ENCODE results near the gene ZNF544.

Gene ZNF544

DNA sequence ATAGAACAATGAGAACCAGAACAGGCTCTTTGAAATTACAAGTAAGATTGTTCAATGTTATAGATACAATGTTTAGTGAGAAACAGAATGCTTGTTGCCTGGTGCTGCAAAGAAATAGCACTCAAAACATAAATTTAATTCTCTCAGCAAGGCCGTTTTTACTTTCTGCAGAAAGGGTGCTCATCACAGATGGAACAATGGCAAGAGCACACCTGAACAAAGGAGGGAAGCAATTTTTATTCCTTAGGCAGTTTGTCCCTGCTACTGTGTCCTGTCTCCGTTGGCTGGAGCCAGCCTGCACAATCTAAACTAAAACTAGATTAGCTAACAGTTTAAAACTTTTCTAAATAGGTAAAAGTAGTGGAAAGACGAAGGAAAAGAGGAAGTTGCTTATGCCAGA, 39.6 kb downstream of the ZNF544 start:
- H3K4me3 ChIP-seq (ENCODE audit: low read depth, low read length, poor library complexity, severe bottlenecking): no peak overlapping the region
- no peaks in the 10 kb centered on the region for H3K9me2 ChIP-seq (ENCODE audit: low read depth, low read length)
- H3K9me3 ChIP-seq (ENCODE audit: low read length): peaks cover 16% of the 10 kb centered on the region
- no peak overlapping the region for H3K9ac ChIP-seq (ENCODE audit: low read length)
- H2AFZ ChIP-seq (ENCODE audit: low read length): no peak overlapping the region
- H3K36me3 ChIP-seq (ENCODE audit: insufficient read depth, low read length): peaks cover 35% of the 10 kb centered on the region
- H3F3A ChIP-seq (ENCODE audit: insufficient read depth, low read length): no peaks in the 10 kb centered on the region
- H4K20me1 ChIP-seq (ENCODE audit: insufficient read depth, low read length): no peaks in the 10 kb centered on the region
- H3K79me2 ChIP-seq (ENCODE audit: insufficient read depth, low read length): no peaks in the 10 kb centered on the region
- H3K27ac ChIP-seq (ENCODE audit: low read depth, low read length, poor library complexity, severe bottlenecking): no peak overlapping the region
- no peaks in the 10 kb centered on the region for H3K4me1 ChIP-seq (ENCODE audit: insufficient read depth, low read length, severe bottlenecking)
- H3K27me3 ChIP-seq (ENCODE audit: insufficient read depth, low read length): no peaks in the 10 kb centered on the region
- H3K4me2 ChIP-seq (ENCODE audit: low read length): no peak overlapping the region
- TF ChIP-seq, protein P1, sequence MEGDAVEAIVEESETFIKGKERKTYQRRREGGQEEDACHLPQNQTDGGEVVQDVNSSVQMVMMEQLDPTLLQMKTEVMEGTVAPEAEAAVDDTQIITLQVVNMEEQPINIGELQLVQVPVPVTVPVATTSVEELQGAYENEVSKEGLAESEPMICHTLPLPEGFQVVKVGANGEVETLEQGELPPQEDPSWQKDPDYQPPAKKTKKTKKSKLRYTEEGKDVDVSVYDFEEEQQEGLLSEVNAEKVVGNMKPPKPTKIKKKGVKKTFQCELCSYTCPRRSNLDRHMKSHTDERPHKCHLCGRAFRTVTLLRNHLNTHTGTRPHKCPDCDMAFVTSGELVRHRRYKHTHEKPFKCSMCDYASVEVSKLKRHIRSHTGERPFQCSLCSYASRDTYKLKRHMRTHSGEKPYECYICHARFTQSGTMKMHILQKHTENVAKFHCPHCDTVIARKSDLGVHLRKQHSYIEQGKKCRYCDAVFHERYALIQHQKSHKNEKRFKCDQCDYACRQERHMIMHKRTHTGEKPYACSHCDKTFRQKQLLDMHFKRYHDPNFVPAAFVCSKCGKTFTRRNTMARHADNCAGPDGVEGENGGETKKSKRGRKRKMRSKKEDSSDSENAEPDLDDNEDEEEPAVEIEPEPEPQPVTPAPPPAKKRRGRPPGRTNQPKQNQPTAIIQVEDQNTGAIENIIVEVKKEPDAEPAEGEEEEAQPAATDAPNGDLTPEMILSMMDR (IDR thresholded peaks at IDR 0.05; ENCODE audit: low read length): no peak
- no peak for TF ChIP-seq EZH2 (IDR thresholded peaks at IDR 0.05; ENCODE audit: borderline replicate concordance, low read length)

DNA sequence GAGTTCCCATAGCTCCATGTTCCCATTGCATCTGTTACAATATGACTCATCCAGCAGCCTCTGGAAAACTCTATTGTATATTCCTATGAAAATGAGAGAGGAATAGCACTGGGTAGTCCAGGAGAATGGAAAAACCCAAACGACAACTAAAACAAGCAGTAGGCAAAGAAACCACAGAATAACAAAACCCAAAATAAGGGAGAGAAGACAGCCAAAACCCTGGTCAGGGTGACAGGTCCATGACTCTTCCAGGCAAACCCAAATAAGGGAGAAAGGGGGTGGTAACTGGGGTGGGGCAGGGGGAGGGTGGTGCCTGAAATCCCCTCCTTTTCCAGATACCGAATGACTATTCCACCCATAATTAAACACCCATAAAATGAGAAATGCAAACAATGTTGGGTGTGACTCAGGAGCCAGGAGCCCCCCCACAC, 46.1 kb downstream of the ZNF544 start:
- Histone ChIP-seq H3K9me2 (ENCODE audit: low read depth, low read length) (no peaks in the 10 kb centered on the region), H4K20me1 (ENCODE audit: insufficient read depth, low read length) (no peaks in the 10 kb centered on the region), H2AFZ (ENCODE audit: low read length) (no peak overlapping the region), H3K27me3 (ENCODE audit: insufficient read depth, low read length) (no peaks in the 10 kb centered on the region), H3K36me3 (ENCODE audit: insufficient read depth, low read length) (peaks cover 55% of the 10 kb centered on the region), H3K9ac (ENCODE audit: low read length) (no peak overlapping the region), H3K27ac (ENCODE audit: low read depth, low read length, poor library complexity, severe bottlenecking) (no peak overlapping the region), H3K4me2 (ENCODE audit: low read length) (no peak overlapping the region), H3K79me2 (ENCODE audit: insufficient read depth, low read length) (peaks cover 9% of the 10 kb centered on the region), H3K4me3 (ENCODE audit: low read depth, low read length, poor library complexity, severe bottlenecking) (no peak overlapping the region), H3K4me1 (ENCODE audit: insufficient read depth, low read length, severe bottlenecking) (peaks cover 12% of the 10 kb centered on the region), H3K9me3 (ENCODE audit: low read length) (peaks cover 6% of the 10 kb centered on the region), H3F3A (ENCODE audit: insufficient read depth, low read length) (no peaks in the 10 kb centered on the region)
- TF ChIP-seq, protein P1 (IDR thresholded peaks at IDR 0.05; ENCODE audit: low read length): no peak
- no peak for TF ChIP-seq EZH2 (IDR thresholded peaks at IDR 0.05; ENCODE audit: borderline replicate concordance, low read length)

DNA sequence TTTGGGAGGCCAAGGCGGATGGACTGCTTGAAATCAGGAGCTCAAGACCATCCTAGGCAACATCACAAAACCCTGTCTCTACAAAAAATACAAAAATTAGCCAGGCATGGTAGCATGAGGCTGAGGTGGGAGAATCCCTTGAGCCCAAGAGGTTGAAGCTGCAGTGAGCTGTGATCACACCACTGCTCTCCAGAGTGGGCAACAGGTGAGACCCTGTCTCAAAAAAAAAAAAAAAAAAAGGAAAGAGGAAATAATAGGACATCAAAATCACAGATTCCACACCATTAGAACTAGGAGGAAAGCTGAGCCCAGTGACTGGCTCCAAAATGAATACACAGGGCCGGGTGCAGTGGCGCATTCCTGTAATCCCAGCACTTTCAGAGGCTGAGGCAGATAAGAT, 46.9 kb downstream of the ZNF544 start:
- H3K27me3 ChIP-seq (ENCODE audit: insufficient read depth, low read length): no peaks in the 10 kb centered on the region
- H3K4me2 ChIP-seq (ENCODE audit: low read length): no peak overlapping the region
- peaks cover 16% of the 10 kb centered on the region for H3K79me2 ChIP-seq (ENCODE audit: insufficient read depth, low read length)
- no peak overlapping the region for H3K4me3 ChIP-seq (ENCODE audit: low read depth, low read length, poor library complexity, severe bottlenecking)
- no peak for TF ChIP-seq EZH2 (IDR thresholded peaks at IDR 0.05; ENCODE audit: borderline replicate concordance, low read length)
- TF ChIP-seq, protein P1 (IDR thresholded peaks at IDR 0.05; ENCODE audit: low read length): no peak
- H3K27ac ChIP-seq (ENCODE audit: low read depth, low read length, poor library complexity, severe bottlenecking): no peak overlapping the region
- peaks cover 18% of the 10 kb centered on the region for H3K4me1 ChIP-seq (ENCODE audit: insufficient read depth, low read length, severe bottlenecking)
- no peaks in the 10 kb centered on the region for H4K20me1 ChIP-seq (ENCODE audit: insufficient read depth, low read length)
- no peak overlapping the region for H3K9ac ChIP-seq (ENCODE audit: low read length)
- H3K9me3 ChIP-seq (ENCODE audit: low read length): peaks cover 13% of the 10 kb centered on the region
- no peaks in the 10 kb centered on the region for H3K9me2 ChIP-seq (ENCODE audit: low read depth, low read length)
- no peak overlapping the region for H2AFZ ChIP-seq (ENCODE audit: low read length)
- H3K36me3 ChIP-seq (ENCODE audit: insufficient read depth, low read length): peaks cover 60% of the 10 kb centered on the region
- H3F3A ChIP-seq (ENCODE audit: insufficient read depth, low read length): no peaks in the 10 kb centered on the region
